Measurements from ENCODE around the gene RNF224. TPM values are rescaled to one million over a fixed set of nuclear protein-coding genes. Genes with fewer than 3 reads are reported as not detected.

The RNF224 gene
- total and polyA plus RNA-seq, 2 of the 13 experiments (the other 11 are each of a cell fraction or from before 2014, with no cell fraction given): 0.09 TPM; not detected in 1

- TF ChIP-seq ZNF292 (CRISPR knock-in tag; IDR thresholded peaks at IDR 0.05; ENCODE audit: borderline replicate concordance, low read depth) (peak; percentile 64; the same call in 1 of the 2 replicates), SRSF9 (IDR thresholded peaks at IDR 0.05; ENCODE audit: borderline replicate concordance, insufficient read depth, low read depth, low read length, poor library complexity, severe bottlenecking) (no peak), HNRNPLL (IDR thresholded peaks at IDR 0.05; ENCODE audit: low read depth, low read length, poor library complexity, severe bottlenecking) (peak; percentile 70), ZNF501 (CRISPR knock-in tag; IDR thresholded peaks at IDR 0.05) (peak; percentile 84), BRCA1 (CRISPR knock-in tag; IDR thresholded peaks at IDR 0.05) (peak; percentile 50; the same call in 1 of the 2 replicates), MXD4 (CRISPR knock-in tag; IDR thresholded peaks at IDR 0.05) (peak; percentile 83), ZNF333 (CRISPR knock-in tag; IDR thresholded peaks at IDR 0.05; ENCODE audit: borderline replicate concordance) (no peak), ZHX2 (IDR thresholded peaks at IDR 0.05; ENCODE audit: low read depth) (0 out of 2 replicates have a peak, but pooled peaks have one; percentile 24), ZHX2 (CRISPR knock-in tag; IDR thresholded peaks at IDR 0.05; ENCODE audit: borderline replicate concordance) (0 out of 2 replicates have a peak, but pooled peaks have one; percentile 32), ARID4A (CRISPR knock-in tag; IDR thresholded peaks at IDR 0.05; ENCODE audit: borderline replicate concordance) (peak; percentile 87), KAT8 (CRISPR knock-in tag; IDR thresholded peaks at IDR 0.05) (peak; percentile 88), ZBTB42 (CRISPR knock-in tag; IDR thresholded peaks at IDR 0.05) (no peak), ZNF790 (CRISPR knock-in tag; IDR thresholded peaks at IDR 0.05; ENCODE audit: borderline replicate concordance) (no peak), ZNF496 (CRISPR knock-in tag; IDR thresholded peaks at IDR 0.05; ENCODE audit: insufficient replicate concordance) (no peak), ZNF543 (CRISPR knock-in tag; IDR thresholded peaks at IDR 0.05) (no peak; the same call in 1 of the 2 replicates)
- TF ChIP-seq, protein P1, sequence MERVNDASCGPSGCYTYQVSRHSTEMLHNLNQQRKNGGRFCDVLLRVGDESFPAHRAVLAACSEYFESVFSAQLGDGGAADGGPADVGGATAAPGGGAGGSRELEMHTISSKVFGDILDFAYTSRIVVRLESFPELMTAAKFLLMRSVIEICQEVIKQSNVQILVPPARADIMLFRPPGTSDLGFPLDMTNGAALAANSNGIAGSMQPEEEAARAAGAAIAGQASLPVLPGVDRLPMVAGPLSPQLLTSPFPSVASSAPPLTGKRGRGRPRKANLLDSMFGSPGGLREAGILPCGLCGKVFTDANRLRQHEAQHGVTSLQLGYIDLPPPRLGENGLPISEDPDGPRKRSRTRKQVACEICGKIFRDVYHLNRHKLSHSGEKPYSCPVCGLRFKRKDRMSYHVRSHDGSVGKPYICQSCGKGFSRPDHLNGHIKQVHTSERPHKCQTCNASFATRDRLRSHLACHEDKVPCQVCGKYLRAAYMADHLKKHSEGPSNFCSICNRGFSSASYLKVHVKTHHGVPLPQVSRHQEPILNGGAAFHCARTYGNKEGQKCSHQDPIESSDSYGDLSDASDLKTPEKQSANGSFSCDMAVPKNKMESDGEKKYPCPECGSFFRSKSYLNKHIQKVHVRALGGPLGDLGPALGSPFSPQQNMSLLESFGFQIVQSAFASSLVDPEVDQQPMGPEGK (CRISPR knock-in tag; IDR thresholded peaks at IDR 0.05): peak; percentile 94
Measured at GRCh38 chr9:137277329-137278041, 50.2 kb downstream of the RNF224 start, which contains the start of gene TOR4A (continued).
